Heart left ventricle (tissue), 16 donors: ENCODE results near the gene BAMBI. TPM values are rescaled to one million over a fixed set of nuclear protein-coding genes. Genes with fewer than 3 reads are reported as not detected.

ENCODE experiments used
- ATAC-seq, 4 donors: fragments of 200-7000 bp; cut with Tn5 transposase; one replicate each; pipeline ENCODE4 v1.9.1; 2020 to 2022; ENCODE audit warnings: moderate library complexity in 4 of 4, mild to moderate bottlenecking in 3 of 4, moderate number of reproducible peaks in 1 of 4
- DNase-seq, 5 donors: peaks; one replicate each; pipeline ENCODE4 v3.0.0-alpha.2; 2020
- H3K27ac ChIP-seq, 12 donors: fragments of 200-600 bp; sonication (generic) in 4 of 12; one replicate each; pipeline versions ENCODE4 v1.5.0 to v1.8.0; 2016 to 2022; ENCODE audit warnings: mild to moderate bottlenecking in 2 of 12
- H3K27me3 ChIP-seq, 9 donors: fragments of 200-600 bp; sonication (generic) in 2 of 9; one replicate each; pipeline versions ENCODE4 v1.5.1 to v1.8.0; 2016 to 2022; ENCODE audit warnings: mild to moderate bottlenecking in 3 of 9
- H3K36me3 ChIP-seq, 9 donors: fragments of 200-600 bp; sonication (generic) in 2 of 9; one replicate each; pipeline versions ENCODE4 v1.5.0 to v1.8.0; 2018 to 2022; ENCODE audit warnings: mild to moderate bottlenecking in 2 of 9
- H3K4me1 ChIP-seq, 12 donors: fragments of 200-600 bp; sonication (generic) in 4 of 12; one replicate each; pipeline versions ENCODE4 v1.5.0 to v1.8.0; 2016 to 2022; ENCODE audit warnings: mild to moderate bottlenecking in 3 of 12
- H3K4me3 ChIP-seq, 12 donors: fragments of 200-600 bp; sonication (generic) in 4 of 12; one replicate each; pipeline versions ENCODE4 v1.5.0 to v1.8.0; 2017 to 2022; ENCODE audit warnings: mild to moderate bottlenecking in 9 of 12, moderate library complexity in 4 of 12
- H3K9me3 ChIP-seq, 12 donors: fragments of 200-600 bp; sonication (generic) in 4 of 12; one replicate each; pipeline versions ENCODE4 v1.5.0 to v1.8.0; 2016 to 2022; ENCODE audit warnings: mild to moderate bottlenecking in 1 of 12
- POLR2A ChIP-seq, 2 donors: fragments of 450-650 bp; IDR thresholded peaks; one replicate each; pipeline ENCODE4 v1.6.1; 2017; ENCODE audit warnings: antibody characterized with exemption in 2 of 2, mild to moderate bottlenecking in 2 of 2, moderate library complexity in 2 of 2
- WGBS, 4 donors: extraction: QIAGEN DNeasy Blood & Tissue Kit in 2 of 4; methylation state at CpG; one replicate each; pipeline versions ENCODE4 v1.1.5 to v1.1.7; 2013 to 2018; 5-methylcytosine and 5-hydroxymethylcytosine counted together
- intact Hi-C, 10 donors: fragments of 100-400 bp; cut with DNase I; formaldehyde crosslinking; loops; one replicate each; pipeline versions ENCODE4 v1.11.1 to v1.14.2; 2022
- polyA plus RNA-seq, 2 donors: library from polyadenylated mRNA; stranded (reverse); fragments of 200-250 nt; gene quantifications; one replicate each; pipeline ENCODE4 v1.2.3, GENCODE V29; 2013
- total RNA-seq, 9 donors: library from RNA; depleted of rRNA in 2 of 9; stranded (reverse); fragments of >200 nt in 2 of 9; fragmentation: NEBNext Ultra II Directional in 3 of 9; extraction: Animal tissue kit (Norgen Biotek cat#: 25700) in 3 of 9; gene quantifications; one replicate each; pipeline versions ENCODE4 v1.1.0 to v1.2.4, GENCODE V29; 2016 to 2023
- TF ChIP-seq, protein P1 (sequence below), 12 donors: fragments of 200-600 bp; sonication (generic) in 4 of 12; IDR thresholded peaks; one replicate each; pipeline versions ENCODE4 v1.5.0 to v1.8.0; 2018 to 2022; ENCODE audit warnings: antibody characterized with exemption in 12 of 12, mild to moderate bottlenecking in 5 of 12
- donor health status: ischemic (EF 13 %, LVEDD 7.1; RV severe dilation, severe dysfunction).
- donor health status: healthy with polysubstance abuse.
- donor health status: DM: no; HTN: yes; CAD: no.
- donor health status: DM: no; HTN: no; CAD: no.
- donor health status: ischemic (EF 25% LVEDD 6.9; RV normal size, moderate dysfunction).
- donor health status: ischemic (EF 25% LVEDD 5.7; RV mildly dilated, moderate dysfunction).
- donor health status: healthy.
- donor health status: DM: yes; HTN: yes; CAD: no.
- donor health status: ischemic (EF 35%, LVEDD 5.7; RV mildly dilated, moderate dysfunction).
- donor health status: nonischemic (EF 11% LVEDD 7.7; RV severe dilation, severe dysfunction).
- donor health status: DM: yes; HTN: yes; CAD: no.
- donor health status: PGD.
- donor health status: ischemic (EF 29% LVEDD 5.4; RV normal size, mild dysfunction).
- donor health status: nonischemic (EF 23%, LVEDD 6.1; RV moderate dilation, normal function).

BAMBI gene
- total and polyA plus RNA-seq, 11 donors, result 5.3 to 53.3 (median 24.8) TPM

DNA sequence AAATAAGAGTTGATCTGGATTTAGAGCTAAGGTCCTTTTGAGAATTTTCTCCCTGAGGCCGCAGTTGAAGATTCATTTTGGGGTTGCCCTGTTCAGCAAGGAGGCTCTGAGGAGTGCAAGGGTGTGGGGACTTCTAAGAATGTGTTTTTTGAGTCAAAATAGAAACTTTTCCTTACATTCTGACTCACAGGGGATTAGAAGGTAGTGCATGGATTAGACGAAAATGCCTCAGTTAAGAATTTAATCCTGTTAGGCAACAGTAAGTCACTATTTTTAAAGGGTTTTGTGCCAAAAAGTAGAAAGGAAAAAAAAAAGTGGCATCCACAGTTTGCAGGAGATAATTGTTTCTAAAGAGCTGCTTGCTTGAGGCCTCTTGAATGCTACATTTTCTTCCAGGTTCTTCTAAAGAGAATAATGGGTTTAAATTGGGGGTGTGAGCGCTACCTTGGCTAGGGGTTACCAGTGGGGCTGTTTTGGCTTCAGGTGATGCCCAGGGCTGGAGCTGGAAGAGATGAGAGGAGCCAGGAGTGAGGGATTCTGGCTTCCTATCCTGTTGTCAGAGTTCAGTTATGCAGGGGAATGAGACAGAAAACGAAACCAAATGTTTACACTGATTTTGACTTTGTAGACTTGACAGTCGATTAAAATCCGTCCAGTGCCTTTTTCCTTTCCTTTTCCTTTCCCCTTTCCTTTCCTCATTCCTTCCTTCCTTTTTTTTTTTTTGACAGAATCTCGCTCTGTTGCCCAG is 52.9 kb downstream of the BAMBI start:
- WGBS, 4 donors, result 66 to 74% (median 68%) methylated on average over 7 of the region's 7 CpGs

GRCh38 chr10:28732091-28732490 is 54.8 kb downstream of the BAMBI start:
- DNase-seq, result no peak
- Histone ChIP-seq H3K9me3 (peaks cover 0 to 10% (median 3%) of the 10 kb centered on the region in 12 donors), H3K4me1 (no peaks in the 10 kb centered on the region), H3K4me3 (no peak overlapping the region), H3K27ac (no peak overlapping the region), H3K36me3 (no peaks in the 10 kb centered on the region), H3K27me3 (no peaks in the 10 kb centered on the region)
- peak in 1 of 4 donors; percentile 44 for ATAC-seq
- 60 to 71% (median 63%) methylated on average over 8 of the region's 8 CpGs for WGBS, 4 donors
- TF ChIP-seq POLR2A (IDR thresholded peaks at IDR 0.05), result no peak
- TF ChIP-seq, protein P1, sequence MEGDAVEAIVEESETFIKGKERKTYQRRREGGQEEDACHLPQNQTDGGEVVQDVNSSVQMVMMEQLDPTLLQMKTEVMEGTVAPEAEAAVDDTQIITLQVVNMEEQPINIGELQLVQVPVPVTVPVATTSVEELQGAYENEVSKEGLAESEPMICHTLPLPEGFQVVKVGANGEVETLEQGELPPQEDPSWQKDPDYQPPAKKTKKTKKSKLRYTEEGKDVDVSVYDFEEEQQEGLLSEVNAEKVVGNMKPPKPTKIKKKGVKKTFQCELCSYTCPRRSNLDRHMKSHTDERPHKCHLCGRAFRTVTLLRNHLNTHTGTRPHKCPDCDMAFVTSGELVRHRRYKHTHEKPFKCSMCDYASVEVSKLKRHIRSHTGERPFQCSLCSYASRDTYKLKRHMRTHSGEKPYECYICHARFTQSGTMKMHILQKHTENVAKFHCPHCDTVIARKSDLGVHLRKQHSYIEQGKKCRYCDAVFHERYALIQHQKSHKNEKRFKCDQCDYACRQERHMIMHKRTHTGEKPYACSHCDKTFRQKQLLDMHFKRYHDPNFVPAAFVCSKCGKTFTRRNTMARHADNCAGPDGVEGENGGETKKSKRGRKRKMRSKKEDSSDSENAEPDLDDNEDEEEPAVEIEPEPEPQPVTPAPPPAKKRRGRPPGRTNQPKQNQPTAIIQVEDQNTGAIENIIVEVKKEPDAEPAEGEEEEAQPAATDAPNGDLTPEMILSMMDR (IDR thresholded peaks at IDR 0.05), result no peak
- intact Hi-C loops, result no loop called here

More for the DNA sequence above, 52.9 kb downstream of the BAMBI start:
- Histone ChIP-seq H3K27me3 (no peaks in the 10 kb centered on the region), H3K4me1 (no peaks in the 10 kb centered on the region), H3K9me3 (peaks cover 0 to 10% (median 3%) of the 10 kb centered on the region in 12 donors), H3K4me3 (peak overlapping the region in 1 of 12 donors; percentile 3), H3K27ac (no peak overlapping the region), H3K36me3 (no peaks in the 10 kb centered on the region)
- ATAC-seq (no peak), DNase-seq (no peak)
- intact Hi-C loops, result no loop called here
- no peak for TF ChIP-seq POLR2A (IDR thresholded peaks at IDR 0.05)
- TF ChIP-seq, protein P1 (IDR thresholded peaks at IDR 0.05), result no peak

Other genes with a start within 250 kb of the BAMBI start
- 100 to 1,000 TPM in 7 of 9 donors, 10 to 100 TPM in 2; 83.6 to 124 (median 104) TPM for gene WAC, start 144.4 kb upstream of the BAMBI start, total RNA-seq
- gene WAC, start 144.4 kb upstream of the BAMBI start, polyA plus RNA-seq, result 10 to 100 TPM; 16.8 to 66.4 TPM